Caki2 (cell line): ENCODE results near the gene CDC42BPB. TPM values are rescaled to one million over a fixed set of nuclear protein-coding genes. Genes with fewer than 3 reads are reported as not detected.

ENCODE experiments used
- DNase-seq: peaks from one replicate; pipeline ENCODE4 v3.0.0-alpha.2; 2015; ENCODE audit warnings: low read depth
- in situ Hi-C: cut with HindIII; loops from 2 replicates; pipeline ENCODE4 v1.10.0; 2016; ENCODE audit warnings: low sequenced_read_pairs, low pct_unique_long_range_greater_than_20kb, mixed read lengths
- total RNA-seq: library from RNA; depleted of rRNA; stranded (reverse); fragments of >200 nt; shearing (Covaris generic); gene quantifications from 2 replicates; pipeline ENCODE4 v1.2.3, GENCODE V29; 2014; ENCODE audit warnings: low replicate concordance

Gene CDC42BPB
- total RNA-seq, 1 experiment from 2014 or later = 12.9 TPM

- in situ Hi-C loops = no loop called here
- no peak for DNase-seq
Measured at GRCh38 chr14:103008126-103008525, 49.2 kb downstream of the CDC42BPB start.

- in situ Hi-C loops = no loop called here
- DNase-seq = no peak
Measured at GRCh38 chr14:103007555-103007954, 49.8 kb downstream of the CDC42BPB start.

GRCh38 chr14:103006991-103007520 lies 50.3 kb downstream of the CDC42BPB start:
- in situ Hi-C loops = no loop called here

GRCh38 chr14:103006106-103006505 lies 51.2 kb downstream of the CDC42BPB start:
- DNase-seq = no peak
- in situ Hi-C loops = no loop called here

More at GRCh38 chr14:103006991-103007520, 50.3 kb downstream of the CDC42BPB start:
- no peak for DNase-seq

- in situ Hi-C loops = no loop called here
- no peak for DNase-seq
Measured at GRCh38 chr14:103003850-103004249, 53.5 kb downstream of the CDC42BPB start.

- no peak for DNase-seq
- in situ Hi-C loops = no loop called here
Measured at GRCh38 chr14:103003351-103003615, 54.1 kb downstream of the CDC42BPB start.

GRCh38 chr14:103002578-103003350 lies 54.6 kb downstream of the CDC42BPB start:
- no peak for DNase-seq
- in situ Hi-C loops = no loop called here

GRCh38 chr14:103001651-103002396 lies 55.5 kb downstream of the CDC42BPB start:
- in situ Hi-C loops = no loop called here

GRCh38 chr14:103001226-103001625 lies 56.1 kb downstream of the CDC42BPB start:
- no peak for DNase-seq
- in situ Hi-C loops = no loop called here

More at GRCh38 chr14:103001651-103002396, 55.5 kb downstream of the CDC42BPB start:
- no peak for DNase-seq

- no peak for DNase-seq
- in situ Hi-C loops = no loop called here
Measured at GRCh38 chr14:103000291-103000921, 56.9 kb downstream of the CDC42BPB start.

GRCh38 chr14:102999227-102999895 lies 58.0 kb downstream of the CDC42BPB start:
- no peak for DNase-seq
- in situ Hi-C loops = no loop called here

GRCh38 chr14:102998393-102998792 lies 59.0 kb downstream of the CDC42BPB start:
- in situ Hi-C loops = no loop called here
- DNase-seq = no peak

- no peak for DNase-seq
- in situ Hi-C loops = no loop called here
Measured at GRCh38 chr14:102996941-102997340, 60.4 kb downstream of the CDC42BPB start.

- no peak for DNase-seq
- in situ Hi-C loops = no loop called here
Measured at GRCh38 chr14:102994689-102995088, 62.7 kb downstream of the CDC42BPB start.

- peak; percentile 49 for DNase-seq
- in situ Hi-C loops = no loop called here
Measured at GRCh38 chr14:102993523-102993922, 63.8 kb downstream of the CDC42BPB start.

GRCh38 chr14:102991376-102991775 lies 66.0 kb downstream of the CDC42BPB start:
- in situ Hi-C loops = no loop called here
- DNase-seq = no peak

GRCh38 chr14:102988054-102988453 lies 69.3 kb downstream of the CDC42BPB start:
- in situ Hi-C loops = no loop called here
- peak; percentile 25 for DNase-seq

- DNase-seq = no peak
- in situ Hi-C loops = no loop called here
Measured at GRCh38 chr14:102986810-102987579, 70.4 kb downstream of the CDC42BPB start.
